SJCRH30 (cell line): Measurements from ENCODE around the gene HDGFL2. TPM values are rescaled to one million over a fixed set of nuclear protein-coding genes. Genes with fewer than 3 reads are reported as not detected.
A peak's percentile ranks its signal among the peaks of the same experiment; 100 is the strongest.

Experiments
- DNase-seq, 2 experiments: peaks; one replicate each; pipeline ENCODE4 v3.0.0-alpha.2; 2015 to 2020
- H3K27ac ChIP-seq: fragments of 250-450 bp; sonication (Bioruptor Pico); 2 replicates; pipeline ENCODE4 v1.5.1; 2020; ENCODE audit warnings: mild to moderate bottlenecking, moderate library complexity
- H3K27me3 ChIP-seq: fragments of 250-450 bp; sonication (Bioruptor Pico); 2 replicates; pipeline ENCODE4 v1.5.1; 2020; ENCODE audit warnings: mild to moderate bottlenecking, moderate library complexity
- H3K36me3 ChIP-seq: fragments of 250-450 bp; sonication (Bioruptor Pico); 2 replicates; pipeline ENCODE4 v1.5.1; 2020; ENCODE audit warnings: mild to moderate bottlenecking, moderate library complexity
- H3K4me1 ChIP-seq: fragments of 250-450 bp; sonication (Bioruptor Pico); 2 replicates; pipeline ENCODE4 v1.5.1; 2020; ENCODE audit warnings: mild to moderate bottlenecking, moderate library complexity
- H3K4me3 ChIP-seq: fragments of 250-450 bp; sonication (Bioruptor Pico); 2 replicates; pipeline ENCODE4 v1.5.1; 2020; ENCODE audit warnings: mild to moderate bottlenecking, moderate library complexity
- H3K9me3 ChIP-seq: fragments of 250-450 bp; sonication (Bioruptor Pico); replicated peaks from 2 replicates; pipeline ENCODE4 v1.5.1; 2020; ENCODE audit warnings: mild to moderate bottlenecking, moderate library complexity
- total RNA-seq: library from RNA; depleted of rRNA; stranded (reverse); fragments of >200 nt; shearing (Covaris generic); gene quantifications from 2 replicates; pipeline ENCODE4 v1.2.3, GENCODE V29; 2014

The HDGFL2 gene
- total RNA-seq, 1 experiment from 2014 or later: 64.4 TPM

GRCh38 chr19:4452230-4452990 lies 19.7 kb upstream of the HDGFL2 start:
- DNase-seq: no peak
- no peak overlapping the region for H3K27ac ChIP-seq
- no peak overlapping the region for H3K4me3 ChIP-seq
- H3K9me3 ChIP-seq: no peaks in the 10 kb centered on the region
- peaks cover 9% of the 10 kb centered on the region; the same call in 1 of the 2 replicates for H3K4me1 ChIP-seq
- no peaks in the 10 kb centered on the region for H3K27me3 ChIP-seq
- H3K36me3 ChIP-seq: peaks cover 16% of the 10 kb centered on the region

GRCh38 chr19:4453232-4454179 lies 18.6 kb upstream of the HDGFL2 start:
- H3K4me3 ChIP-seq: no peak overlapping the region
- peaks cover 9% of the 10 kb centered on the region; the same call in 1 of the 2 replicates for H3K4me1 ChIP-seq
- H3K9me3 ChIP-seq: no peaks in the 10 kb centered on the region
- no peaks in the 10 kb centered on the region for H3K27me3 ChIP-seq
- no peak for DNase-seq
- H3K36me3 ChIP-seq: peaks cover 11% of the 10 kb centered on the region; the same call in 1 of the 2 replicates
- H3K27ac ChIP-seq: no peak overlapping the region

- H3K4me1 ChIP-seq: peaks cover 9% of the 10 kb centered on the region; the same call in 1 of the 2 replicates
- no peak for DNase-seq
- peaks cover 11% of the 10 kb centered on the region; the same call in 1 of the 2 replicates for H3K36me3 ChIP-seq
- no peaks in the 10 kb centered on the region for H3K9me3 ChIP-seq
- H3K4me3 ChIP-seq: peak overlapping the region; percentile 63; the same call in 1 of the 2 replicates
- H3K27ac ChIP-seq: no peak overlapping the region
- no peaks in the 10 kb centered on the region for H3K27me3 ChIP-seq
Measured at GRCh38 chr19:4454747-4455718, 17.1 kb upstream of the HDGFL2 start.

GRCh38 chr19:4455719-4456475 lies 16.2 kb upstream of the HDGFL2 start:
- peak; percentile 75 to 77 for DNase-seq
- Histone ChIP-seq H3K27ac (no peak overlapping the region; the same call in 1 of the 2 replicates), H3K27me3 (no peaks in the 10 kb centered on the region), H3K9me3 (no peaks in the 10 kb centered on the region), H3K4me3 (peak overlapping the region; percentile 63), H3K4me1 (peaks cover 9% of the 10 kb centered on the region; the same call in 1 of the 2 replicates), H3K36me3 (peaks cover 11% of the 10 kb centered on the region; the same call in 1 of the 2 replicates)

- peak; percentile 61 to 66 for DNase-seq
- peaks cover 9% of the 10 kb centered on the region; the same call in 1 of the 2 replicates for H3K4me1 ChIP-seq
- H3K36me3 ChIP-seq: peaks cover 11% of the 10 kb centered on the region; the same call in 1 of the 2 replicates
- peak overlapping the region; percentile 38 for H3K27ac ChIP-seq
- peak overlapping the region; percentile 63 for H3K4me3 ChIP-seq
- no peaks in the 10 kb centered on the region for H3K9me3 ChIP-seq
- H3K27me3 ChIP-seq: no peaks in the 10 kb centered on the region
Measured at GRCh38 chr19:4456476-4456842, 15.6 kb upstream of the HDGFL2 start.

GRCh38 chr19:4456843-4457653 lies 15.0 kb upstream of the HDGFL2 start:
- peak overlapping the region; percentile 38 for H3K27ac ChIP-seq
- H3K36me3 ChIP-seq: peaks cover 9% of the 10 kb centered on the region; the same call in 1 of the 2 replicates
- no peaks in the 10 kb centered on the region for H3K27me3 ChIP-seq
- peaks cover 9% of the 10 kb centered on the region; the same call in 1 of the 2 replicates for H3K4me1 ChIP-seq
- H3K9me3 ChIP-seq: no peaks in the 10 kb centered on the region
- DNase-seq: peak; percentile 67 to 76
- H3K4me3 ChIP-seq: peak overlapping the region; percentile 63

- H3K27me3 ChIP-seq: no peaks in the 10 kb centered on the region
- H3K36me3 ChIP-seq: peaks cover 9% of the 10 kb centered on the region; the same call in 1 of the 2 replicates
- no peaks in the 10 kb centered on the region for H3K9me3 ChIP-seq
- peaks cover 9% of the 10 kb centered on the region; the same call in 1 of the 2 replicates for H3K4me1 ChIP-seq
- DNase-seq: peak; percentile 97 to 98
- peak within 1 kb of the TSS; percentile 63 for H3K4me3 ChIP-seq
- H3K27ac ChIP-seq: peak within 1 kb of the TSS; percentile 38
Measured at GRCh38 chr19:4457654-4458395, 14.3 kb upstream of the HDGFL2 start, which contains the start of gene UBXN6. Gene UBXN6, minus strand, starts transcription at chr19:4457794. Its CDS starts 97 bp downstream, at chr19:4457697.

GRCh38 chr19:4464815-4465581 lies 7.1 kb upstream of the HDGFL2 start:
- H3K4me3 ChIP-seq: no peak overlapping the region

GRCh38 chr19:4467835-4468234 lies 4.3 kb upstream of the HDGFL2 start:
- Histone ChIP-seq H3K4me3 (no peak overlapping the region), H3K9me3 (no peaks in the 10 kb centered on the region), H3K36me3 (no peaks in the 10 kb centered on the region), H3K27ac (no peak overlapping the region), H3K4me1 (no peaks in the 10 kb centered on the region), H3K27me3 (no peaks in the 10 kb centered on the region)
- no peak for DNase-seq

More at GRCh38 chr19:4464815-4465581, 7.1 kb upstream of the HDGFL2 start:
- no peak for DNase-seq
- no peak overlapping the region for H3K27ac ChIP-seq
- no peaks in the 10 kb centered on the region for H3K4me1 ChIP-seq
- no peaks in the 10 kb centered on the region for H3K36me3 ChIP-seq
- H3K27me3 ChIP-seq: no peaks in the 10 kb centered on the region
- H3K9me3 ChIP-seq: no peaks in the 10 kb centered on the region

- Histone ChIP-seq H3K27ac (peak overlapping the region; percentile 33), H3K27me3 (no peaks in the 10 kb centered on the region), H3K4me3 (peak overlapping the region; percentile 59), H3K4me1 (no peaks in the 10 kb centered on the region), H3K36me3 (0 out of 2 replicates have a peak, but pooled peaks cover 2% of the 10 kb centered on the region), H3K9me3 (no peaks in the 10 kb centered on the region)
- DNase-seq: peak; percentile 99 to 100
Measured at GRCh38 chr19:4471403-4472173, 509 bp upstream of the HDGFL2 start.
